ENCODE results near the gene SAPCD1.
A peak's percentile ranks its signal among the peaks of the same experiment; 100 is the strongest.

SAPCD1 gene

GRCh38 chr6:31729979-31730630 lies 32.4 kb upstream of the SAPCD1 start:
- DNase-seq: peak; percentile 84

DNA sequence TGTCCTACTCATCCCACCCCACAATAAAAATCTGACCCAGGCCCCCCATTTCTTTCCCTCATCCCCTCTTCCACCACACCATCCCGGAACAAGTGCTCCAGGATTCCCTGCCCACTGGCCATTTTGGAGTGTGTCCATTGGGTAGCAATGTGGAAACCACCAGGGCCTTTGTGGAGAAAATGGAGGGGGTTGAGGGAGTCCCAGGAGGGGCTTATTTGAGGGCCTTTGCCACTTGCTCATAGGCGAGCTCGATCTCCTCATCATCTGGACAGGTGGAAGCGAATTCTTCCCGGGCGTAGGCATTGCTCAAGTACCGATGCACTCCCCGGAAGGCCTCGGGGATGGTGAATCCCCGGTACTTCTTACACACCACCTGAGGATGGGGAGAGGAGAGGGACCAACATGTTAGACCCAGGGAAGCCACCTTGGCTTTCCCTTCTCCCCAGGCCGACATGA lies 31.8 kb upstream of the SAPCD1 start:
- DNase-seq: no peak

- no peak for DNase-seq
Observed at GRCh38 chr6:31732029-31732428, 30.4 kb upstream of the SAPCD1 start.

GRCh38 chr6:31733734-31734133 lies 28.7 kb upstream of the SAPCD1 start:
- no peak for DNase-seq

GRCh38 chr6:31734247-31734820 lies 28.1 kb upstream of the SAPCD1 start:
- DNase-seq: no peak

DNA sequence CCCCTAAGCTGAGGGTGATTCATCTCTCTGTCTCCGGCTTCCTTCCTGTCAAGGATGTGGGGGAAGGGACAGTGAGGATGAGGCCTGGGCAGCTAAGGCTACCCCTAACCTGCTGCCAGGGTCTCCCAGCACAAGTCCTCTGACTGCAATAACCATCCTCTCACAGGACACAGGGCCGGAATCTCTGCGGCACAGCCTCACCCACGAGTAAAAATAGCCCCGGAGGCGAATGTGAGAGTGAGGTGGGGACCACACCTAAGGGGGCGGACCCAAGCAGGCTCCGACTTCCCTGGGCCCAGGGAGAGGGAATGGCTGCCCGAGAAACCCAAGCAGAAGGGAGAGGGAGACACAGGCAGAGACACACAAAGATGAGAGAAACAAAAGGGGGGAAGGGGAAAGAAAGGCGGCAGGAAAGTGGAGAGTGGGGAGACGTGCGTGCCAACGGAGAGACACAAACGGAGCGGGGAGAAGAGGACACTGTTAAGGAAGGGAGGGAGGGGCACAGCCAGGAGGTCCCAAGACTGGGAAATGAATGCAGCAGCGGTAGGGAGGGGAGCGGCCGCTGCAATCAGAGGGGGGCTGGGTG lies 27.5 kb upstream of the SAPCD1 start:
- peak; percentile 82 for DNase-seq

DNA sequence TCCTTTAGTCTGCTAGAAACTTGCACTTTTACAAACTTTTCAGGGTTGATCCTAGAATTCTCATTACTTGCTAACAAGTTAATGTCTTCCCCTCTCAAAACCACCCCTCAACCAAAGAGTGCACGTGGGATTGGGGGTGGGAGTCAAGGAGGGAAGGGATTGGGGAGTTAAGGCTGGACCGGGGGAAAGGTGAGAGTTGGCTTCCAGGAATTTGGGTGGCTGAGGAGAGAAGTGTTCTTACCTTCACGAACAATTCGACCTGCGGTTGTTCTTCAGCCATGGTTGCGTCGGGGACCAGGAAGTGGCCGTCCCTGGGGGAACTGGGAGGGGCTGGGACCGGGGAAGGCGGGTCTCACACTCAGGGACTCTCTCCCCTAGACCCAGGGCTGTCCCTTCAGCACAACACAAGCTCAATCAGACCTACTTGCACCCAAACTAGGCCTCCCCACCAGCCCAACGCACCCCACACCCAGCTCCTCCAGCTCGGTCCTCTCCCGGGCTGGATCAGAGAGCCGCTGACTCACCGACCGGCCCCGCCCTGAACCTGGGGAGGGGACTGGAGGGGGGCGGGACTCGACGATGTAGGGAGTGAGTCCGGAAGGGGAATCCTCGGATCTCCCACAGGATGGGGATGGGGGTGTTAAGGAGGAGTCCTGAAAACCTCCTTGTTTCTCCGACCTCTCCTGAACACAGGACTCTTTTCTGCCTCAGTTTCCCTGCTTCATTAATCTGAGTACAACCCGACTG lies 26.3 kb upstream of the SAPCD1 start, which contains the start of gene CLIC1:
CLIC1 (minus strand) TSS at position 510 of the 747 bp plus-strand sequence; CDS start at position 280, 230 bp downstream.
- DNase-seq: peak; percentile 88

- no peak for DNase-seq
Observed at GRCh38 chr6:31736768-31737314, 25.6 kb upstream of the SAPCD1 start.

DNA sequence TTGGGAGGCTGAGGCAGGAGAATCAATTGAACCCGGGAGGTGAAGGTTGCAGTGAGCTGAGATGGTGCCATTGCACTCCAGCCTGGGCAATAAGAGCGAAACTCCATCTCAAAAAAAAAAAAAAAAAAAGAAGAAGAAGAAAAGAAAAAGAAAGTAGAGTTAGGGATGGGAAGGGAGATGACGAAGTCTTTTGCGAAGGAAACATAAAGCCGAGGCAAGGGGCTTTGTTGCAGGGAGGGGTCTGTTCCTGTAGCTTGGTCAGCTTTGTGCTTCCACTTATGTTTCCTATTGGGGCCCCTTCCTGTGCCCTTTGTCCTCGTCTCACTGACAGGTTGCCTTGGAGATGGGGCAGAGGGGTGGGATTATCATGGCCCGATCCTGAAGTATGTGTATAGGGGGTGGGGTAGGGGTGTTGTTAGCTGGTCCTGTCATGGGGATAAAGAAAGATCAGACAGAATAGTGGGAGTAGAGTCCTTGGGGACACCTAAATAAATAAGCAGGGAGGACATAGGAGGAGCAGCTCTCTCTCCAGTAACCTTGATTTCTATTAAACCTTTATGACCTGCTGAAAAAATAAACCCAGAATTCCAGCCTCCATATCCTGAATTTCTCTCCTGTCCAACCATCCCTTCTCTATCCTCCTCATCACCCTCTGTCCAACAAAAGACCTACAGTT lies 25.0 kb upstream of the SAPCD1 start:
- no peak for DNase-seq

DNA sequence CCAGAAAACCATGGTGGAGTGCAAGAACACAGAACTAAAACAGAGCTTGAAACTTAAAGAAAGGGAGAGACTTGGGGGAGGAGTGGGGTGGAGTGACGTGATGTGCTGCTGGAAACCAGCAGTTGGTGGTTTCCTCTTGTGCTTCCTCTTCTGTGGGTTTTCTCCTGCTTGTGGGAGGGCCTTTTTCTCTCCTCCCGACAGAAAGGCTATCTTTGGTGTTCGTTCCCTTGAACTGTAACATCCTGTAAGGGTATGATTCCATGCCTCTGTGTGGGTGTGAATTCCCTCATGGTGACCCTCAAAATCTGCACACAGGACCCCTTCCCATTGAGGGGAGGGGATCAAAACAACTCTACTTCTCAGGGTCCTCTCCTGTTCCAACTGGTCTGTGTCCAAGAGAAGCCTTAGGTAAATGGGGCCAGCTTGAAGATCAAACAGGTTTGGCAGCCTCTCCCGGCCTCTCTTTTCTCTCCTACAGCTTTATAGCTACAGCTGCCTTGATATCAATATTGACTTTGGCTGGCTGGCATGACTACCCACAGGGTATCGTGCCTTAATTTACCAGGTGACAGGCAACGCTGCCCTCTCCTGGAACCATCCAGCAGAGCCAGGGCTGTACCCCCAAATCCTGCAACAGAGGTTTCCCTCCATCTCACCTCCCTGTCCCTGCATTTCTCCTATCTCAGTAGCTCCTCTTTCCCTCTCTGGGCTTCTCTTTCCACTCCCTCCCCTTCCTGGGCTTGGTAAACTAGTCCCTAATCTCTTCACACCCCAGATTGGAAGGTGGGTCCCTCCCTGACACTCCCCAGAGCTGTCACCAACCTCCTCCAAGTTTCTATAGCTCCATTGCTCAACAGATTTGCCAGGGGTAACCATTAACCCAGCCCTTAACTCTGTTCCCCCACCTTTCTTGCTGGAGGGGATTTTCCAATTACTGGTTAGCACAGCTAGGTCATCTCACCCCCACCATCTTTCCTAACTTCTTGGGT lies 24.2 kb upstream of the SAPCD1 start:
- DNase-seq: no peak

DNA sequence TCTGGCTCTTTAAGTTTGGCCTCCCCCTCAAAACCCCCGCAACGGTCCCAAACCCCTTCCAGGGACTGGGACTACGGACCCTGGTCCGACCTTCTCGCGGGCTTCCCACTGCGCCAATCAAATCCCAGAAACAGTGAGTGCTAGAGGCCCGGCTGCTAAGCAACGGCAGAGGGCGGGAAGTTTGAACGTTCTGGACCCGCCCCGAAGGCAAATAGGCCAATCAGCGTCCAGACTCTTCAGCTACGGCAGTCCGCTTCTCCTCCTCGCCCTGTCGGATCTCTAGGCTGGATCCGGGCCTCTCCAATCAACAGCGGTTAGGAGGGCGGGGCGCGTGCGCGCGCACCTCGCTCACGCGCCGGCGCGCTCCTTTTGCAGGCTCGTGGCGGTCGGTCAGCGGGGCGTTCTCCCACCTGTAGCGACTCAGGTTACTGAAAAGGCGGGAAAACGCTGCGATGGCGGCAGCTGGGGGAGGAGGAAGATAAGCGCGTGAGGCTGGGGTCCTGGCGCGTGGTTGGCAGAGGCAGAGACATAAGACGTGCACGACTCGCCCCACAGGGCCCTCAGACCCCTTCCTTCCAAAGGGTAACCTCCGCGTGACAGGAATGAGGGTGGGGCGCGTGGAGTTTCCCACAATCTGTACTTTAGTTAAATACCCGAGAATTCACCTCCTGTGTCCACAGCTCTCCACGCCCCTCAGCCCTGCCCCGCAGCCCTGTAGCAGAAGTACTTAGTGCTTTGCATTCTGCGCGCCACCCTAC lies 22.6 kb upstream of the SAPCD1 start, which contains the start of gene MSH5:
MSH5 (plus strand) TSS at position 367 of the 758 bp plus-strand sequence. CDS start 462 bp downstream, outside the sequence.
- DNase-seq: peak; percentile 91

DNA sequence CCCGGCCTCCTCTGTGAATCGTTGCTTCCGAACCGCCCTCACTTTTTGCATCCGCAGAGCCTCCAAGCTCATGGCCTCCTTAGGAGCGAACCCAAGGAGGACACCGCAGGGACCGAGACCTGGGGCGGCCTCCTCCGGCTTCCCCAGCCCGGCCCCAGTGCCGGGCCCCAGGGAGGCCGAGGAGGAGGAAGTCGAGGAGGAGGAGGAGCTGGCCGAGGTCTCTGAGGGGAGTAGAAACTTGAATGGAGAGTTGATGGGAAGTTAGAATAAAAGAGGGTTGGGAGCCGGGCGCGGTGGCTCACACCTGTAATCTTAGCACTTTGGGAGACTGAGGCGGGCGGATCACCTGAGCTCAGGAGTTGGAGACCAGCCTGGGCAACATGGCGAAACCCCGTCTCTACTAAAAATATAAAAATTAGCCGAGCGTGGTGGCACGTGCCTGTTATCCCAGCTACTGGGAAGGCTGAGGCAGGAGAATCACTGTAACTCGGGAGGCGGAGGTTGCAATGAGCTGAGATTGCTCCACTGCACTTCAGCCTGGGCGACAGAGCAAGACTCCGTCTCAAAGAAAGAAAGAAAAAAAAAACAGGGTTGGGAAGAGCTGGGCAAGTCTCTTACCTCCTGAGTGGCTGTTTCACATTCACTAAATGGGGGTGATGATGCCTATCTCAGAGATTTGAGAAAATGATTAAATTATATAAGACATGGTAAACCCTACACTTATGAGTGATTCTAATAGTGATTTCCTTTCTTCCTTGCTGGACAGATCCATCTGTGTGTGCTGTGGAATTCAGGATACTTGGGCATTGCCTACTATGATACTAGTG lies 21.8 kb upstream of the SAPCD1 start:
- DNase-seq: no peak

GRCh38 chr6:31741815-31742214 lies 20.6 kb upstream of the SAPCD1 start:
- no peak for DNase-seq

DNA sequence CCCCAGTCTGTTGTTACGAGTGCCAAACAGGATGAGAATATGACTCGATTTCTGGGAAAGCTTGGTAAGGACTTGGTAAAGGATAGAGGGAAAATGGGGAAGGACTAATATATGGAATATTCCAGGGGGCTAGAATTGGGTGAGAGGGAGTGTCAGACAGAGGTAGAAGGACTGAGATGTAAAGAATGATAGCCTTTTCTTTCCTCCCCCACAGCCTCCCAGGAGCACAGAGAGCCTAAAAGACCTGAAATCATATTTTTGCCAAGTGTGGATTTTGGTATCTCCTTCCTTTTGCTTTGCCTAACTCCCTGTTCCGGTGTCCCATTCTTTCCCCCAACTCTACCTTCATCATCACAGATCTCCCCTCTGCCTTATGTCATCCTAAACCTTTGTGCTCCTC lies 19.6 kb upstream of the SAPCD1 start:
- no peak for DNase-seq

DNA sequence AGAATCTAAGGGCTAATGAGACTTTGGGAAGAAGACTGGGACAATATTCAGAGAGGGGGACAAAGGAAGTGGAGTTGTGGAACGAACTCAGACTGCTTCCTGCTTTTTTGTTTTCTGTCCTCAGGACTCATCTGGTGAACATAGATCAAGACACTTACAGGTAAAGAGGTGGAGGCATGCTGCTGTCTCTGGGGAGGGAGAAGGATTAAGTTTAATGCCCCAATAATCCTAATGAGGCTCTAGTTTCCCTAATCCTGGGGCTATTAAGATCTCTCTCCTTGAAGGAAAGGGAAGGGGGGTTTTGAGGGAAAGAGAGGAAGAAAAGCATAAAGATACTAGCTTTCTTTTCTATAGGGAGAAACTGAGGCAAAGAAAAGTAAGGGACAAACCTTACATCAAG lies 18.0 kb upstream of the SAPCD1 start:
- no peak for DNase-seq

GRCh38 chr6:31749301-31750036 lies 13.0 kb upstream of the SAPCD1 start:
- no peak for DNase-seq

- DNase-seq: no peak
Observed at GRCh38 chr6:31750411-31751022, 11.9 kb upstream of the SAPCD1 start.

- DNase-seq: no peak
Observed at GRCh38 chr6:31752739-31753319, 9.6 kb upstream of the SAPCD1 start.
